GM12878 (cell line): Measurements from ENCODE around the gene MAST1. TPM values are rescaled to one million over a fixed set of nuclear protein-coding genes. Genes with fewer than 3 reads are reported as not detected.

Experiments
- ATAC-seq: fragments of 200-7000 bp; cut with Tn5 transposase; 3 replicates; pipeline ENCODE4 v1.9.1; 2020; ENCODE audit warnings: mild to moderate bottlenecking, moderate library complexity
- BruUV-seq: library from RNA; stranded (reverse); fragments of 400-500 nt; replicated peaks from 2 replicates; lab custom pipeline; 2021; lab: Mats Ljungman, UMichigan
- CTCF ChIA-PET: fragments of 300-600 bp; sonication (Branson Sonifier 250); formaldehyde crosslinking; extraction: SDS; loops from one replicate; lab custom pipeline; 2021; ENCODE audit warnings: inconsistent platforms; lab: Yijun Ruan, JAX
- POLR2A ChIA-PET: fragments of 350-600 bp; formaldehyde crosslinking; extraction: SDS; loops from one replicate; lab custom pipeline; 2021; ENCODE audit warnings: inconsistent platforms; lab: Charles Lee
- RAD21 ChIA-PET: fragments of 300-600 bp; sonication (Branson Sonifier 250); formaldehyde crosslinking; loops from one replicate; lab custom pipeline; 2023; ENCODE audit warnings: antibody characterized with exemption; ENCODE audit not compliant: unreplicated experiment; lab: Charles Lee
- SMC1A ChIA-PET: fragments of 300-600 bp; sonication (Branson Sonifier 250); formaldehyde crosslinking; loops from one replicate; lab custom pipeline; 2023; ENCODE audit not compliant: unreplicated experiment, uncharacterized antibody; lab: Charles Lee
- DNase-seq: peaks from one replicate; pipeline ENCODE4 v3.0.0-alpha.2; 2011; ENCODE audit warnings: low read depth, low spot score
- FAIRE-seq: peaks from 3 replicates; lab custom pipeline; 2011; peaks lifted over from hg19 to GRCh38; lab: Jason Lieb, UNC
- H2AFZ ChIP-seq: 2 replicates; pipeline ENCODE4 v1.6.0; 2011; ENCODE audit warnings: low read depth, low read length, control low read depth; ENCODE audit not compliant: control insufficient read depth
- H3K27ac ChIP-seq: 2 replicates; pipeline ENCODE4 v1.5.1; 2011; ENCODE audit warnings: control low read depth; ENCODE audit not compliant: control insufficient read depth, insufficient read depth
- H3K27me3 ChIP-seq, 2 experiments: replicated peaks in 1 of 2; 2 replicates each; pipeline versions ENCODE4 v1.6.0 to v1.6.1; 2011; ENCODE audit warnings: low read length in 1 of 2; ENCODE audit not compliant: control insufficient read depth in 2 of 2, insufficient read depth in 2 of 2
- H3K36me3 ChIP-seq, 2 experiments: 2 replicates each; pipeline ENCODE4 v1.5.1; 2011; ENCODE audit warnings: low read length in 1 of 2; ENCODE audit not compliant: control insufficient read depth in 2 of 2, insufficient read depth in 2 of 2
- H3K4me1 ChIP-seq: 2 replicates; pipeline ENCODE4 v1.6.1; 2011; ENCODE audit warnings: mild to moderate bottlenecking, low read length, moderate library complexity, mixed read lengths; ENCODE audit not compliant: control insufficient read depth, insufficient read depth
- H3K4me2 ChIP-seq: 2 replicates; pipeline ENCODE4 v1.6.0; 2011; ENCODE audit warnings: control low read depth; ENCODE audit not compliant: control insufficient read depth, insufficient read depth
- H3K4me3 ChIP-seq: fragments of 200-600 bp; sonication (generic); 2 replicates; pipeline ENCODE4 v1.5.1; 2016
- H3K79me2 ChIP-seq: 2 replicates; pipeline ENCODE4 v1.6.0; 2011; ENCODE audit warnings: low read length; ENCODE audit not compliant: control insufficient read depth, insufficient read depth
- H3K9ac ChIP-seq: 2 replicates; pipeline ENCODE4 v1.8.0; 2011; ENCODE audit warnings: low read length, control low read depth, mixed read lengths; ENCODE audit not compliant: control insufficient read depth, insufficient read depth
- H3K9me3 ChIP-seq: replicated peaks from 3 replicates; pipeline ENCODE4 v1.5.1; 2011; ENCODE audit warnings: mild to moderate bottlenecking, low read length; ENCODE audit not compliant: control insufficient read depth, insufficient read depth
- H4K20me1 ChIP-seq: 2 replicates; pipeline ENCODE4 v1.6.0; 2011; ENCODE audit not compliant: control insufficient read depth, insufficient read depth
- BCL11A ChIP-seq: IDR thresholded peaks from 2 replicates; pipeline ENCODE4 v1.6.1; 2011; ENCODE audit warnings: low read depth, low read length
- CUX1 ChIP-seq: IDR thresholded peaks from 2 replicates; pipeline ENCODE4 v1.6.1; 2012; ENCODE audit warnings: improper control_type of control experiment, low read depth, low read length; ENCODE audit not compliant: insufficient replicate concordance
- GABPA ChIP-seq: IDR thresholded peaks from 2 replicates; pipeline ENCODE4 v1.6.1; 2014; ENCODE audit warnings: antibody characterized with exemption, low read depth, mild to moderate bottlenecking, inconsistent platforms
- RCOR1 ChIP-seq: conservative IDR thresholded peaks from 2 replicates; pipeline ENCODE4 v1.6.1; 2012; ENCODE audit warnings: low read depth, low read length, improper control_type of control experiment
- WGBS: methylation state at CpG from one replicate; pipeline ENCODE4 v1.1.6; 2016; ENCODE audit warnings: low lambda C conversion rate; ENCODE audit not compliant: insufficient replicate concordance, insufficient coverage; ENCODE audit errors: missing lambda C conversion rate; 5-methylcytosine and 5-hydroxymethylcytosine counted together
- in situ Hi-C: fragments of 300-500 bp; cut with MboI; formaldehyde crosslinking; loops from 9 replicates; pipeline ENCODE4 v1.14.3; 2018; ENCODE audit warnings: mixed read lengths
- intact Hi-C: fragments of 100-400 bp; cut with micrococcal nuclease; formaldehyde crosslinking; loops from one replicate; pipeline ENCODE4 v1.14.2; 2022; ENCODE audit not compliant: unreplicated experiment
- polyA plus RNA-seq, 11 experiments: library from polyadenylated mRNA; depleted of rRNA in 4 of 11; unstranded in 6 of 11; stranded (reverse) in 5 of 11; fragments of >200 nt; fragmentation: Nextera tagmentation in 4 of 11; fragmentation: Illumina TruSeq in 1 of 11; extraction: Ambion mirVana in 4 of 11; extraction: Trizol in 1 of 11; gene quantifications; 1 replicate in 1 of 11; 2 replicates in 10 of 11; pipeline versions ENCODE4 v1.2.1 to v1.2.3, GENCODE V29; 2011 to 2016; ENCODE audit warnings: inconsistent platforms in 2 of 11, missing spikeins in 2 of 11, low read depth in 1 of 11
- total RNA-seq, 4 experiments: library from RNA; depleted of rRNA in 3 of 4; stranded (reverse); fragments of >200 nt in 3 of 4; fragmentation: Illumina TruSeq in 1 of 4; extraction: Trizol in 1 of 4; gene quantifications; 2 replicates each; pipeline versions ENCODE4 v1.2.1 to v1.2.3, GENCODE V29; 2013 to 2021
- TF ChIP-seq, protein P1 (sequence below): fragments of 450-650 bp; IDR thresholded peaks from 2 replicates; pipeline ENCODE4 v1.6.1; 2017; ENCODE audit warnings: antibody characterized with exemption, mild to moderate bottlenecking, moderate library complexity
- TF ChIP-seq, protein P2 (sequence below): fragments of 450-650 bp; IDR thresholded peaks from 2 replicates; pipeline ENCODE4 v1.6.1; 2018; ENCODE audit warnings: borderline replicate concordance, mild to moderate bottlenecking; ENCODE audit not compliant: partially characterized antibody

The MAST1 gene
- total and polyA plus RNA-seq, 10 of the 15 experiments (the other 5 are each of a cell fraction or from before 2014, with no cell fraction given), result 0.08 to 0.79 (median 0.44) TPM; not detected in 1

GRCh38 chr19:12794971-12795381 lies 43.3 kb upstream of the MAST1 start:
- peaks cover 29% of the 10 kb centered on the region for H3K79me2 ChIP-seq
- H3K4me1 ChIP-seq, result peaks cover 24% of the 10 kb centered on the region
- H3K36me3 ChIP-seq, result peaks cover 0 to 1% of the 10 kb centered on the region in 2 experiments; a peak in 2 of 4 replicates
- no peak for FAIRE-seq
- H4K20me1 ChIP-seq, result no peaks in the 10 kb centered on the region
- H2AFZ ChIP-seq, result no peak overlapping the region
- TF ChIP-seq, protein P1, sequence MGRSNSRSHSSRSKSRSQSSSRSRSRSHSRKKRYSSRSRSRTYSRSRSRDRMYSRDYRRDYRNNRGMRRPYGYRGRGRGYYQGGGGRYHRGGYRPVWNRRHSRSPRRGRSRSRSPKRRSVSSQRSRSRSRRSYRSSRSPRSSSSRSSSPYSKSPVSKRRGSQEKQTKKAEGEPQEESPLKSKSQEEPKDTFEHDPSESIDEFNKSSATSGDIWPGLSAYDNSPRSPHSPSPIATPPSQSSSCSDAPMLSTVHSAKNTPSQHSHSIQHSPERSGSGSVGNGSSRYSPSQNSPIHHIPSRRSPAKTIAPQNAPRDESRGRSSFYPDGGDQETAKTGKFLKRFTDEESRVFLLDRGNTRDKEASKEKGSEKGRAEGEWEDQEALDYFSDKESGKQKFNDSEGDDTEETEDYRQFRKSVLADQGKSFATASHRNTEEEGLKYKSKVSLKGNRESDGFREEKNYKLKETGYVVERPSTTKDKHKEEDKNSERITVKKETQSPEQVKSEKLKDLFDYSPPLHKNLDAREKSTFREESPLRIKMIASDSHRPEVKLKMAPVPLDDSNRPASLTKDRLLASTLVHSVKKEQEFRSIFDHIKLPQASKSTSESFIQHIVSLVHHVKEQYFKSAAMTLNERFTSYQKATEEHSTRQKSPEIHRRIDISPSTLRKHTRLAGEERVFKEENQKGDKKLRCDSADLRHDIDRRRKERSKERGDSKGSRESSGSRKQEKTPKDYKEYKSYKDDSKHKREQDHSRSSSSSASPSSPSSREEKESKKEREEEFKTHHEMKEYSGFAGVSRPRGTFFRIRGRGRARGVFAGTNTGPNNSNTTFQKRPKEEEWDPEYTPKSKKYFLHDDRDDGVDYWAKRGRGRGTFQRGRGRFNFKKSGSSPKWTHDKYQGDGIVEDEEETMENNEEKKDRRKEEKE, result no peak
- TF ChIP-seq RCOR1 (no peak), GABPA (no peak), BCL11A (no peak), CUX1 (no peak)
- TF ChIP-seq, protein P2, sequence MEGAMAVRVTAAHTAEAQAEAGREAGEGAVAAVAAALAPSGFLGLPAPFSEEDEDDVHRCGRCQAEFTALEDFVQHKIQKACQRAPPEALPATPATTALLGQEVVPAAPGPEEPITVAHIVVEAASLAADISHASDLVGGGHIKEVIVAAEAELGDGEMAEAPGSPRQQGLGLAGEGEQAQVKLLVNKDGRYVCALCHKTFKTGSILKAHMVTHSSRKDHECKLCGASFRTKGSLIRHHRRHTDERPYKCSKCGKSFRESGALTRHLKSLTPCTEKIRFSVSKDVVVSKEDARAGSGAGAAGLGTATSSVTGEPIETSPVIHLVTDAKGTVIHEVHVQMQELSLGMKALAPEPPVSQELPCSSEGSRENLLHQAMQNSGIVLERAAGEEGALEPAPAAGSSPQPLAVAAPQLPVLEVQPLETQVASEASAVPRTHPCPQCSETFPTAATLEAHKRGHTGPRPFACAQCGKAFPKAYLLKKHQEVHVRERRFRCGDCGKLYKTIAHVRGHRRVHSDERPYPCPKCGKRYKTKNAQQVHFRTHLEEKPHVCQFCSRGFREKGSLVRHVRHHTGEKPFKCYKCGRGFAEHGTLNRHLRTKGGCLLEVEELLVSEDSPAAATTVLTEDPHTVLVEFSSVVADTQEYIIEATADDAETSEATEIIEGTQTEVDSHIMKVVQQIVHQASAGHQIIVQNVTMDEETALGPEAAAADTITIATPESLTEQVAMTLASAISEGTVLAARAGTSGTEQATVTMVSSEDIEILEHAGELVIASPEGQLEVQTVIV, result no peak
- ChIA-PET RAD21 (interaction anchor here (0.7 to 11.4 kb wide), 12 partner anchors 11 to 354 kb away, joined by 3 to 303 read pairs (median 13); partner anchors contain the start of genes FBXW9, HOOK2, RNASEH2A and ZNF443), SMC1A (interaction anchor here (0.9 to 11.5 kb wide), 10 partner anchors 9 to 52 kb away, joined by 3 to 240 read pairs (median 11); partner anchors contain the start of gene RNASEH2A), POLR2A (interaction anchor here (0.7 to 8.2 kb wide), 4 partner anchors 8 to 114 kb away, joined by 5 to 303 read pairs (median 6); partner anchors contain the start of gene HOOK2), CTCF (interaction anchor here (1.1 to 12.9 kb wide), 10 partner anchors 17 to 191 kb away, joined by 3 to 537 read pairs (median 7); partner anchors contain the start of genes GET3, HOOK2 and RTBDN)
- H3K27me3 ChIP-seq, result no peaks in the 10 kb centered on the region
- H3K9me3 ChIP-seq, result no peaks in the 10 kb centered on the region; the same call in 2 of the 3 replicates
- intact Hi-C loops (no loop called here), in situ Hi-C loops (loop anchor here (5.0 kb wide), 1 partner anchor 33 kb away; no protein-coding TSS in a partner anchor)
- WGBS, result 76% methylated on average over 9 of the region's 9 CpGs
- H3K4me3 ChIP-seq, result no peak overlapping the region
- DNase-seq, result no peak
- no TSS peak for BruUV-seq
- H3K9ac ChIP-seq, result no peak overlapping the region
- ATAC-seq, result no peak
- no peak overlapping the region for H3K27ac ChIP-seq
- no peak overlapping the region; the same call in 1 of the 2 replicates for H3K4me2 ChIP-seq
